ENCODE measurements around the gene ANGPTL5. TPM values are rescaled to one million over a fixed set of nuclear protein-coding genes. Genes with fewer than 3 reads are reported as not detected.

The ANGPTL5 gene
- total RNA-seq, 1 donor from 2014 or later = not detected

Other genes with a start within 250 kb of the ANGPTL5 start
- 1.0 and 1.2 TPM in 2 replicates for gene CEP126, start 1.5 kb downstream of the ANGPTL5 start, total RNA-seq
- gene CFAP300, start 130.9 kb upstream of the ANGPTL5 start, total RNA-seq = not detected in 2 replicates
- gene YAP1, start 193.9 kb upstream of the ANGPTL5 start, total RNA-seq = not detected in 2 replicates

All from T-helper 2 cell treated with Interferon-gamma antibody and Interleukin-4, amounts not matched to agents 100 ng/mL and 5 ng/mL, for 36 hours (primary cell).